T-cell (primary cell): ENCODE data around the gene RGL1. TPM values are rescaled to one million over a fixed set of nuclear protein-coding genes. Genes with fewer than 3 reads are reported as not detected.

ENCODE experiments used
- ATAC-seq, 4 experiments: fragments of 200-7000 bp in 3 of 4; fragments of 150-1000 bp in 1 of 4; cut with Tn5 transposase; replicated peaks in 1 of 4; 1 replicate in 3 of 4; 2 replicates in 1 of 4; pipeline ENCODE4 v1.10.0; 2021; ENCODE audit warnings: moderate library complexity in 3 of 4, mild to moderate bottlenecking in 2 of 4, moderate number of reproducible peaks in 1 of 4
- CTCF ChIA-PET, 2 donors: fragments of 300-600 bp; sonication (Branson Sonifier 250); formaldehyde crosslinking; loops; one replicate each; lab custom pipeline; 2022; ENCODE audit warnings: antibody characterized with exemption in 2 of 2; lab: Charles Lee
- POLR2A ChIA-PET, 2 donors: fragments of 300-600 bp; sonication (Branson Sonifier 250); formaldehyde crosslinking; loops; one replicate each; lab custom pipeline; 2022; ENCODE audit warnings: antibody characterized with exemption in 2 of 2; lab: Charles Lee
- DNase-seq, 35 experiments: peaks; one replicate each; pipeline versions ENCODE4 v3.0.0 to v3.0.0-alpha.2; 2013 to 2023
- H3K27ac ChIP-seq: one replicate; pipeline ENCODE4 v1.5.1; 2013; ENCODE audit warnings: low read length
- H3K27me3 ChIP-seq, 2 experiments: replicated peaks in 1 of 2; 1 replicate in 1 of 2; 2 replicates in 1 of 2; pipeline versions ENCODE4 v1.6.1 to v1.7.0; 2013; ENCODE audit warnings: low read length in 1 of 2, mixed read lengths in 1 of 2; ENCODE audit not compliant: control insufficient read depth in 2 of 2, insufficient read depth in 2 of 2; ENCODE audit errors: extremely low read depth in 1 of 2
- H3K36me3 ChIP-seq, 2 donors: 1 replicate in 1 of 2; 2 replicates in 1 of 2; pipeline versions ENCODE4 v1.6.1 to v1.7.0; 2013; ENCODE audit warnings: low read length in 1 of 2; ENCODE audit not compliant: control insufficient read depth in 2 of 2, insufficient read depth in 1 of 2; ENCODE audit errors: extremely low read depth in 1 of 2
- H3K4me1 ChIP-seq, 2 experiments: 1 replicate in 1 of 2; 2 replicates in 1 of 2; pipeline versions ENCODE4 v1.6.1 to v1.7.0; 2013; ENCODE audit warnings: low read length in 2 of 2, mixed read lengths in 1 of 2; ENCODE audit not compliant: insufficient read depth in 2 of 2, control insufficient read depth in 1 of 2; ENCODE audit errors: extremely low read depth in 1 of 2
- H3K4me3 ChIP-seq, 2 donors: 1 replicate in 1 of 2; 2 replicates in 1 of 2; pipeline versions ENCODE4 v1.5.1 to v1.7.0; 2013; ENCODE audit warnings: mild to moderate bottlenecking in 2 of 2, low read length in 1 of 2, moderate library complexity in 1 of 2; ENCODE audit not compliant: control insufficient read depth in 1 of 2; ENCODE audit errors: extremely low read depth in 1 of 2
- H3K9me3 ChIP-seq: 2 replicates; pipeline ENCODE4 v1.7.0; 2013
- H3K27ac Mint-ChIP-seq, 2 donors: one replicate each; pipeline ENCODE4 v1.8.0; 2020 to 2021; ENCODE audit warnings: mild to moderate bottlenecking in 2 of 2, mixed read lengths in 2 of 2
- H3K27me3 Mint-ChIP-seq, 2 donors: one replicate each; pipeline ENCODE4 v1.8.0; 2021 to 2022; ENCODE audit warnings: mixed read lengths in 2 of 2
- H3K36me3 Mint-ChIP-seq: one replicate; pipeline ENCODE4 v1.8.0; 2021; ENCODE audit warnings: mixed read lengths
- H3K4me1 Mint-ChIP-seq, 3 donors: one replicate each; pipeline ENCODE4 v1.8.0; 2020 to 2022; ENCODE audit warnings: mixed read lengths in 3 of 3, mild to moderate bottlenecking in 1 of 3
- H3K4me3 Mint-ChIP-seq, 3 donors: one replicate each; pipeline ENCODE4 v1.8.0; 2020 to 2022; ENCODE audit warnings: mild to moderate bottlenecking in 3 of 3, mixed read lengths in 3 of 3, moderate library complexity in 3 of 3
- H3K9me3 Mint-ChIP-seq, 3 donors: one replicate each; pipeline ENCODE4 v1.8.0; 2020 to 2022; ENCODE audit warnings: mixed read lengths in 3 of 3
- WGBS: methylation state at CpG from one replicate; pipeline ENCODE4 v1.1.5; 2013; ENCODE audit warnings: missing lambda C conversion rate; ENCODE audit not compliant: insufficient coverage; 5-methylcytosine and 5-hydroxymethylcytosine counted together
- total RNA-seq, 35 experiments: library from RNA in 6 of 35; stranded (reverse) in 6 of 35; fragments of 120-200 nt in 1 of 35; gene quantifications; one replicate each; pipeline versions ENCODE4 v1.2.1 to v1.2.4 and lab custom pipeline; 2013 to 2026

Gene RGL1
- total RNA-seq, 5 donors from 2014 or later (not counting 1 experiment from before 2014, with no cell fraction given), result 1.7 to 3.3 (median 2.3) TPM

- no peak overlapping the region for H3K4me3 ChIP-seq
- peaks cover 0 to 12% of the 10 kb centered on the region in 2 experiments for H3K4me1 ChIP-seq
- Mint-ChIP-seq H3K4me1 (peaks cover 15 to 19% (median 16%) of the 10 kb centered on the region in 3 donors), H3K36me3 (peaks cover 5% of the 10 kb centered on the region), H3K27ac (peak overlapping the region; percentile 75 to 85), H3K4me3 (peak overlapping the region in 2 of 3 donors; percentile 43 to 70), H3K9me3 (no peaks in the 10 kb centered on the region), H3K27me3 (no peaks in the 10 kb centered on the region)
- no peaks in the 10 kb centered on the region for H3K27me3 ChIP-seq
- no peak overlapping the region for H3K27ac ChIP-seq
- ChIA-PET CTCF (no interaction called here), POLR2A (interaction anchor here in 1 of 2 donors (0.6 kb wide), 1 partner anchor 12 kb away, joined by 3 read pairs; no protein-coding TSS in a partner anchor)
- no peaks in the 10 kb centered on the region for H3K9me3 ChIP-seq
- DNase-seq (peak in 3 of 35 experiments; percentile 3 to 17 (median 6)), ATAC-seq (peak; percentile 50 to 92 (median 72))
- WGBS, result 37% methylated on average over 6 of the region's 9 CpGs
- H3K36me3 ChIP-seq, result no peaks in the 10 kb centered on the region
These were observed 37.3 kb downstream of the RGL1 start for GRCh38 chr1:183841950-183842794.

GRCh38 chr1:183842795-183843144, 37.9 kb downstream of the RGL1 start:
- Mint-ChIP-seq H3K27me3 (no peaks in the 10 kb centered on the region), H3K4me1 (peaks cover 15 to 19% (median 16%) of the 10 kb centered on the region in 3 donors), H3K4me3 (peak overlapping the region in 2 of 3 donors; percentile 43 to 70), H3K36me3 (peaks cover 5% of the 10 kb centered on the region), H3K27ac (peak overlapping the region in 1 of 2 donors; percentile 85), H3K9me3 (no peaks in the 10 kb centered on the region)
- Histone ChIP-seq H3K27me3 (no peaks in the 10 kb centered on the region), H3K36me3 (no peaks in the 10 kb centered on the region), H3K4me1 (peaks cover 0 to 12% of the 10 kb centered on the region in 2 experiments), H3K27ac (no peak overlapping the region), H3K4me3 (no peak overlapping the region), H3K9me3 (no peaks in the 10 kb centered on the region)
- CTCF ChIA-PET, result no interaction called here
- POLR2A ChIA-PET, result interaction anchor here in 1 of 2 donors (0.6 kb wide), 1 partner anchor 11 kb away, joined by 3 read pairs; no protein-coding TSS in a partner anchor
- WGBS, result no CpG with 5 or more reads among the region's 2 CpGs
- DNase-seq, result no peak
- ATAC-seq, result no peak

GRCh38 chr1:183844806-183845205, 39.9 kb downstream of the RGL1 start:
- peaks cover 0 to 12% of the 10 kb centered on the region in 2 experiments for H3K4me1 ChIP-seq
- no peaks in the 10 kb centered on the region for H3K36me3 ChIP-seq
- no peak overlapping the region for H3K4me3 ChIP-seq
- 90% methylated on average over 2 of the region's 2 CpGs for WGBS
- H3K36me3 Mint-ChIP-seq, result no peaks in the 10 kb centered on the region
- H3K27me3 Mint-ChIP-seq, result no peaks in the 10 kb centered on the region
- ChIA-PET CTCF (no interaction called here), POLR2A (no interaction called here)
- no peak for ATAC-seq
- no peak overlapping the region for H3K4me3 Mint-ChIP-seq
- no peak overlapping the region for H3K27ac Mint-ChIP-seq
- no peak for DNase-seq
- H3K4me1 Mint-ChIP-seq, result peaks cover 15 to 19% (median 16%) of the 10 kb centered on the region in 3 donors
- H3K27ac ChIP-seq, result no peak overlapping the region
- H3K9me3 Mint-ChIP-seq, result no peaks in the 10 kb centered on the region
- H3K27me3 ChIP-seq, result no peaks in the 10 kb centered on the region
- no peaks in the 10 kb centered on the region for H3K9me3 ChIP-seq

- ATAC-seq (no peak), DNase-seq (no peak)
- ChIA-PET POLR2A (no interaction called here), CTCF (no interaction called here)
- Histone ChIP-seq H3K36me3 (no peaks in the 10 kb centered on the region), H3K4me3 (no peak overlapping the region), H3K9me3 (no peaks in the 10 kb centered on the region), H3K4me1 (peaks cover 0 to 12% of the 10 kb centered on the region in 2 experiments), H3K27ac (no peak overlapping the region), H3K27me3 (no peaks in the 10 kb centered on the region)
- Mint-ChIP-seq H3K27ac (no peak overlapping the region), H3K4me3 (no peak overlapping the region), H3K27me3 (no peaks in the 10 kb centered on the region), H3K9me3 (no peaks in the 10 kb centered on the region), H3K4me1 (peaks cover 15 to 19% (median 16%) of the 10 kb centered on the region in 3 donors), H3K36me3 (no peaks in the 10 kb centered on the region)
- no CpG with 5 or more reads among the region's 3 CpGs for WGBS
These were observed 40.8 kb downstream of the RGL1 start for GRCh38 chr1:183845681-183846080.

- no peaks in the 10 kb centered on the region for H3K36me3 ChIP-seq
- H3K4me1 ChIP-seq, result peaks cover 0 to 4% of the 10 kb centered on the region in 2 experiments
- Mint-ChIP-seq H3K27ac (no peak overlapping the region), H3K36me3 (no peaks in the 10 kb centered on the region), H3K4me3 (no peak overlapping the region), H3K4me1 (peaks cover 4 to 6% (median 4%) of the 10 kb centered on the region in 3 donors), H3K27me3 (no peaks in the 10 kb centered on the region), H3K9me3 (no peaks in the 10 kb centered on the region)
- H3K9me3 ChIP-seq, result no peaks in the 10 kb centered on the region
- no peak overlapping the region for H3K4me3 ChIP-seq
- ChIA-PET CTCF (no interaction called here), POLR2A (no interaction called here)
- no peak overlapping the region for H3K27ac ChIP-seq
- H3K27me3 ChIP-seq, result no peaks in the 10 kb centered on the region
- ATAC-seq (no peak), DNase-seq (no peak)
- WGBS, result 70% methylated on average over 2 of the region's 4 CpGs
These were observed 42.7 kb downstream of the RGL1 start for GRCh38 chr1:183847641-183848040.

GRCh38 chr1:183850852-183851251, 45.9 kb downstream of the RGL1 start:
- CTCF ChIA-PET, result no interaction called here
- DNase-seq (no peak), ATAC-seq (no peak)
- H3K27ac Mint-ChIP-seq, result no peak overlapping the region
- no peak overlapping the region for H3K4me3 Mint-ChIP-seq
- no peaks in the 10 kb centered on the region for H3K4me1 ChIP-seq
- no peaks in the 10 kb centered on the region for H3K27me3 Mint-ChIP-seq
- WGBS, result no CpG with 5 or more reads among the region's 2 CpGs
- no peaks in the 10 kb centered on the region for H3K27me3 ChIP-seq
- no peaks in the 10 kb centered on the region for H3K36me3 Mint-ChIP-seq
- no peak overlapping the region for H3K4me3 ChIP-seq
- no peaks in the 10 kb centered on the region for H3K9me3 Mint-ChIP-seq
- H3K27ac ChIP-seq, result no peak overlapping the region
- H3K4me1 Mint-ChIP-seq, result no peaks in the 10 kb centered on the region
- no peaks in the 10 kb centered on the region for H3K36me3 ChIP-seq
- H3K9me3 ChIP-seq, result no peaks in the 10 kb centered on the region
- POLR2A ChIA-PET, result no interaction called here
